Measurements from ENCODE around the gene COLEC12. TPM values are rescaled to one million over a fixed set of nuclear protein-coding genes. Genes with fewer than 3 reads are reported as not detected.
A peak's percentile ranks its signal among the peaks of the same experiment; 100 is the strongest.
"Not testable (repeated sequence)": the region's sequence is repeated elsewhere in the genome, so short reads cannot be mapped to it uniquely, and the experiment has no call there.

The COLEC12 gene
- total RNA-seq, 1 donor from 2014 or later: 58.1 TPM

GRCh38 chr18:317618-318017 is 182.9 kb downstream of the COLEC12 start:
- no peak for DNase-seq

- no peak for DNase-seq
These were observed 184.1 kb downstream of the COLEC12 start for GRCh38 chr18:316393-316792.

GRCh38 chr18:313931-314330 is 186.6 kb downstream of the COLEC12 start:
- DNase-seq: no peak

- no peak for DNase-seq
These were observed 188.1 kb downstream of the COLEC12 start for GRCh38 chr18:312415-312814.

GRCh38 chr18:310042-310441 is 190.5 kb downstream of the COLEC12 start:
- DNase-seq: no peak

GRCh38 chr18:308086-308485 is 192.4 kb downstream of the COLEC12 start:
- DNase-seq: not testable (repeated sequence)

- DNase-seq: no peak
These were observed 193.8 kb downstream of the COLEC12 start for GRCh38 chr18:306608-307255.

- no peak for DNase-seq
These were observed 195.4 kb downstream of the COLEC12 start for GRCh38 chr18:305003-305501.

GRCh38 chr18:303607-304006 is 196.9 kb downstream of the COLEC12 start:
- no peak for DNase-seq

GRCh38 chr18:303011-303410 is 197.5 kb downstream of the COLEC12 start:
- no peak for DNase-seq

GRCh38 chr18:302097-302496 is 198.4 kb downstream of the COLEC12 start:
- no peak for DNase-seq

- no peak for DNase-seq
These were observed 202.6 kb downstream of the COLEC12 start for GRCh38 chr18:297936-298335.

- no peak for DNase-seq
These were observed 204.6 kb downstream of the COLEC12 start for GRCh38 chr18:295756-296490.

- no peak for DNase-seq
These were observed 205.9 kb downstream of the COLEC12 start for GRCh38 chr18:294566-294965.

- no peak for DNase-seq
These were observed 207.0 kb downstream of the COLEC12 start for GRCh38 chr18:293536-293935.

- DNase-seq: no peak
These were observed 208.2 kb downstream of the COLEC12 start for GRCh38 chr18:292271-292670.

GRCh38 chr18:289970-290369 is 210.5 kb downstream of the COLEC12 start:
- not testable (repeated sequence) for DNase-seq

- no peak for DNase-seq
These were observed 211.5 kb downstream of the COLEC12 start for GRCh38 chr18:289026-289425.

GRCh38 chr18:286515-287310 is 213.8 kb downstream of the COLEC12 start:
- DNase-seq: peak; percentile 17

GRCh38 chr18:285817-286216 is 214.7 kb downstream of the COLEC12 start:
- no peak for DNase-seq

GRCh38 chr18:275486-275885 is 225.0 kb downstream of the COLEC12 start:
- DNase-seq: no peak

GRCh38 chr18:274313-274712 is 226.2 kb downstream of the COLEC12 start:
- no peak for DNase-seq

- DNase-seq: no peak
These were observed 227.0 kb downstream of the COLEC12 start for GRCh38 chr18:273525-273924.

Data from skin of body (tissue), 2 donors.